IMR-90 (cell line): Measurements from ENCODE around the gene GNAT3.

Source experiments
- CEBPB ChIP-seq: IDR thresholded peaks from 2 replicates; pipeline ENCODE4 v1.6.1; 2012; ENCODE audit warnings: low read depth, low read length, improper control_type of control experiment
- CTCF ChIP-seq: conservative IDR thresholded peaks from 2 replicates; pipeline ENCODE4 v1.5.1; 2012; ENCODE audit warnings: mild to moderate bottlenecking, low read depth, low read length, improper control_type of control experiment
- MAFK ChIP-seq: IDR thresholded peaks from 2 replicates; pipeline ENCODE4 v1.6.1; 2012; ENCODE audit warnings: low read depth, low read length, improper control_type of control experiment
- POLR2A ChIP-seq: IDR thresholded peaks from 2 replicates; pipeline ENCODE4 v1.6.1; 2012; ENCODE audit warnings: mild to moderate bottlenecking, low read depth, low read length
- RAD21 ChIP-seq: IDR thresholded peaks from 2 replicates; pipeline ENCODE4 v1.6.1; 2012; ENCODE audit warnings: low read length, improper control_type of control experiment
- RFX5 ChIP-seq: IDR thresholded peaks from 2 replicates; pipeline ENCODE4 v1.8.0; 2012; ENCODE audit warnings: low read depth, mild to moderate bottlenecking, low read length, moderate library complexity
- USF2 ChIP-seq: fragments of 150-350 bp; IDR thresholded peaks from 2 replicates; pipeline ENCODE4 v1.6.1; 2017; ENCODE audit warnings: mild to moderate bottlenecking, antibody characterized with exemption, low read length, low read depth

GRCh38 chr7:80542398-80542797 lies 30.5 kb upstream of the GNAT3 start:
- TF ChIP-seq CTCF (no peak), POLR2A (no peak), RFX5 (no peak), MAFK (peak; percentile 87), RAD21 (no peak), CEBPB (peak; percentile 78), USF2 (no peak)
